Measurements from ENCODE around the gene ELMO1. TPM values are rescaled to one million over a fixed set of nuclear protein-coding genes. Genes with fewer than 3 reads are reported as not detected.

ELMO1 gene
- total and polyA plus RNA-seq, 8 donors: 3.0 to 20.6 (median 6.6) TPM

DNA sequence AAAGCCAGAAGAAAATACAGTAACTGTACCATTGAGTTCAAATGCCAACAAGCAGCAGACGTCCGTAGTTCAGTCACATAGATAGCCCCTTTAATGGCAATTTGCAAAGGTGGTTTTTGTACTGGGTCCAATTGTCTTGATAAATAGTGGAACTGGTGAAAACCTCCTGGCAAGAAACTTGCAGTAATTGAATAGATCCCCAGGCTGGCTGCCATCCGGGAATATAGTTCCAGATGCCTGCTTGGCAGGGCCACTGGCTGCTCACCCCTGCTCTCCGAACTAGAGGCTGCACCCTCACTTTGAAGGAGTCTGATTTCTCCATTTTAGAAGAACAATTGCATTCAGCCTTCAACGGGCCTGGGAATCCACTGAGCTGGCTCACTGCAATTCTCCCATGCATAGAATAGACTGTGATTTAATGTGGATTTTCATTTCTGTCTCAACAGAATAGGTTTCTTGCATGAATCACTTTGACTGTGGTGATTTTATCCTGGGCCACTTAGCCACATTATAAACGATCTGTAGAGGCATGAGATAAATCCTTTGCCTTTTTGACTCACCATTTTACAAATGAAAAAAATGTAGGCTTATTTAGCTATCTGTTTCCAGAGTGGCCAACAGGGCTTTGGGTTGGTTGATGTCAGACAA is 35.9 kb upstream of the ELMO1 start:
- no peaks in the 10 kb centered on the region for H3K27me3 ChIP-seq
- no peaks in the 10 kb centered on the region for H3K4me1 ChIP-seq
- H3K4me3 ChIP-seq: no peak overlapping the region
- H3K36me3 ChIP-seq: no peaks in the 10 kb centered on the region
- ATAC-seq (no peak), FAIRE-seq (no peak), DNase-seq (no peak)
- intact Hi-C loops (cut with DNase I): no loop called here
- TF ChIP-seq, protein P1, sequence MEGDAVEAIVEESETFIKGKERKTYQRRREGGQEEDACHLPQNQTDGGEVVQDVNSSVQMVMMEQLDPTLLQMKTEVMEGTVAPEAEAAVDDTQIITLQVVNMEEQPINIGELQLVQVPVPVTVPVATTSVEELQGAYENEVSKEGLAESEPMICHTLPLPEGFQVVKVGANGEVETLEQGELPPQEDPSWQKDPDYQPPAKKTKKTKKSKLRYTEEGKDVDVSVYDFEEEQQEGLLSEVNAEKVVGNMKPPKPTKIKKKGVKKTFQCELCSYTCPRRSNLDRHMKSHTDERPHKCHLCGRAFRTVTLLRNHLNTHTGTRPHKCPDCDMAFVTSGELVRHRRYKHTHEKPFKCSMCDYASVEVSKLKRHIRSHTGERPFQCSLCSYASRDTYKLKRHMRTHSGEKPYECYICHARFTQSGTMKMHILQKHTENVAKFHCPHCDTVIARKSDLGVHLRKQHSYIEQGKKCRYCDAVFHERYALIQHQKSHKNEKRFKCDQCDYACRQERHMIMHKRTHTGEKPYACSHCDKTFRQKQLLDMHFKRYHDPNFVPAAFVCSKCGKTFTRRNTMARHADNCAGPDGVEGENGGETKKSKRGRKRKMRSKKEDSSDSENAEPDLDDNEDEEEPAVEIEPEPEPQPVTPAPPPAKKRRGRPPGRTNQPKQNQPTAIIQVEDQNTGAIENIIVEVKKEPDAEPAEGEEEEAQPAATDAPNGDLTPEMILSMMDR (IDR thresholded peaks at IDR 0.05): no peak
- no peak overlapping the region for H3K27ac ChIP-seq
- H3K9me3 ChIP-seq: no peaks in the 10 kb centered on the region
- 72 to 76% methylated on average over 6 of the region's 6 CpGs for WGBS, 2 donors

DNA sequence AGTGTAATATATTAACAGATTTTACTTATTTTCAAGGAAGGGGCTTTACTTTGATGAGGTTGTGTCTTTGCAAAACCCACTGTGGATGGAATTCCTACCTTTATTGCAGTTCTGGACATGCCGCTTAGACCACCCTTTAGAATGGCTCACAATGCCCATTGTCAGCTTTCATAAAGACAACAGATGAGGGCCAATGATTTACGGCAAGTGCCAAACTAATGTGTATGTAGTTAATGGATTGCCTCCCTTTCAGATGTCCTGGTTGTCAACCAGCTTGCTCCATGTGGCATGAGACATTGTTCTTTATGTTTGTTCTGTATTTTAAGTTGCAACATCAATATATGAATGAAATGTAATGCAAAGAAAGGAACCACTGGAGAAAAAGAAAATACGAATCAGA is 35.0 kb upstream of the ELMO1 start:
- H3K9me3 ChIP-seq: no peaks in the 10 kb centered on the region
- TF ChIP-seq, protein P1 (IDR thresholded peaks at IDR 0.05): no peak
- H3K27ac ChIP-seq: no peak overlapping the region
- FAIRE-seq (no peak), DNase-seq (no peak), ATAC-seq (no peak)
- H3K4me3 ChIP-seq: no peak overlapping the region
- 75 to 76% methylated on average over 3 of the region's 3 CpGs for WGBS, 2 donors
- no peaks in the 10 kb centered on the region for H3K27me3 ChIP-seq
- intact Hi-C loops (cut with DNase I): no loop called here
- H3K36me3 ChIP-seq: no peaks in the 10 kb centered on the region
- H3K4me1 ChIP-seq: no peaks in the 10 kb centered on the region

DNA sequence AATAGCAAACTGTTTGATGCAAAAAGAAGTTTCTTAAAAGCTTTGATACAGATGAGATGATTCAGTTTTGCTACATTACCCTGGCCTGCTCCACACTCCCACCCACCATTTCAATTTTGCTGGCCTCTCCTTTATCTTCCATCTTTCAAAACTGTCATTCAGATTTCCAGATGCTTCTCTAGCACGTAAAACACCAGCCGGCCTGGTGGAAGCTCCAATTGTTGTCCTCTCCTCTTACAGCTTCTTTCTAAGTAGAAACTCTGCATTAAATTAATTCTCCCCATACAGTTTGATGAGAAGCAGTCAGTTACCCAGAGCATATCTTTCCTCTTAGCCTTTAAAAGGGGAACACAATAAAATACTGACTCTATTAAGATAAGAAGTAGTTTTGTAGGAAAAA is 34.3 kb upstream of the ELMO1 start:
- Histone ChIP-seq H3K27me3 (no peaks in the 10 kb centered on the region), H3K9me3 (no peaks in the 10 kb centered on the region), H3K36me3 (no peaks in the 10 kb centered on the region), H3K4me1 (no peaks in the 10 kb centered on the region), H3K4me3 (no peak overlapping the region), H3K27ac (no peak overlapping the region)
- TF ChIP-seq, protein P1 (IDR thresholded peaks at IDR 0.05): no peak
- ATAC-seq: no peak
- intact Hi-C loops (cut with DNase I): no loop called here
- FAIRE-seq: no peak
- DNase-seq: no peak
- 78 to 86% methylated on average over 2 of the region's 2 CpGs for WGBS, 2 donors

DNA sequence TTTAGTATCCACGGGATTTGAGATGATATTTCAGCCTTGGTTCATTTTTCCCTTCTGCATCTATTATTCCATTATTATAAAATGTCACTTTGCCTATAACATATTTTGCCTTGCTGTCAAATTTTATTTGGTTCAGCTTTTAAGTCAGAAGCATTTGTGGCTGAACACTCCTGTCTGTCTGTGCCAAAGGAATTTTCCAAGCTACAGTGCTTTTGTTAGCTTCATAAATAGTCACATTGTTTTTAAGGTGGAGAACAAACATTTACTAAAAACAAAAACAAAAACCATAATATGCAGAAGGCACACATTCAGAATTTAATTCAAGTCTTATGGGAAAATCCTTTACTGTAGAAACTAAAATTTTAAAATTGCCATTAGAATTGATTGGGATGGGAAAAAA is 33.8 kb upstream of the ELMO1 start:
- Histone ChIP-seq H3K4me1 (no peaks in the 10 kb centered on the region), H3K9me3 (no peaks in the 10 kb centered on the region), H3K4me3 (no peak overlapping the region), H3K27ac (no peak overlapping the region), H3K27me3 (no peaks in the 10 kb centered on the region), H3K36me3 (no peaks in the 10 kb centered on the region)
- ATAC-seq: no peak
- TF ChIP-seq, protein P1 (IDR thresholded peaks at IDR 0.05): no peak
- 37 to 72% methylated on average over 1 of the region's 1 CpG for WGBS, 2 donors
- intact Hi-C loops (cut with DNase I): no loop called here
- no peak for FAIRE-seq
- DNase-seq: no peak

DNA sequence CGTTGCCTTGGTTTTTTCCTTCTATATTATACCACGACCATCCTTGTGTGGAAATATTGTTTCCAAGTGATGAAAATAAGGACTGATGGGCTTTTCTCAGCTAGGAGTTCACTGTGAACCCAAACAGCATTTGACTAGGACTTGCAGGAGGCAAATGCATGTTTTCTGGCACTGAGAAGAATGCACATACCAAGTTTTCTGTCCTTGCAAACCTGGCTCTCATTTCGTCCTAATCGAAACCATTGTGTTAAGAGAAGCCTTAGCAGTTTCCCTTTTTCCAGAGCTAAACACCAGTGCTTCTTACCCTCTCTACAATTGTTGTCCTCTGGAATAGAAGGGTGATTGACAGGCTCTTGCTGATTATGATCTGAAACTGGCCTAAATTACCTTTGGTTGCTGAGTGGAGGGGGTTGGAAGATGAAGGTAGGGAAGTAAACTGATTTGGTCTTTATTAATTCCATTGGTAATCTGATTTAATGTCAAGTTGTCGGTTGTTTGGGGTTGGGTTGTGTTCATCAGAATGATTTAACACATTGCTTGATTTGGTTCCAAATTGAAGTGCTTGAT is 33.1 kb upstream of the ELMO1 start:
- H3K9me3 ChIP-seq: no peaks in the 10 kb centered on the region
- TF ChIP-seq, protein P1 (IDR thresholded peaks at IDR 0.05): no peak
- H3K27me3 ChIP-seq: no peaks in the 10 kb centered on the region
- ATAC-seq (no peak), DNase-seq (no peak), FAIRE-seq (no peak)
- H3K27ac ChIP-seq: no peak overlapping the region
- H3K36me3 ChIP-seq: no peaks in the 10 kb centered on the region
- intact Hi-C loops (cut with DNase I): no loop called here
- no peak overlapping the region for H3K4me3 ChIP-seq
- H3K4me1 ChIP-seq: no peaks in the 10 kb centered on the region
- WGBS, 2 donors: 65 to 75% methylated on average over 5 of the region's 5 CpGs

Data from pancreas (tissue), 10 donors.